Activated CD8-positive, alpha-beta T cell treated with anti-CD3 and anti-CD28 coated beads for 36 hours (primary cell): Measurements from ENCODE around the gene LAMP5. TPM values are rescaled to one million over a fixed set of nuclear protein-coding genes. Genes with fewer than 3 reads are reported as not detected.

Source experiments
- ATAC-seq: fragments of 200-7000 bp; cut with Tn5 transposase; one replicate; pipeline ENCODE4 v1.10.0; 2021; ENCODE audit warnings: mild to moderate bottlenecking, moderate library complexity
- CTCF ChIA-PET: fragments of 350-600 bp; sonication (Branson Sonifier 250); formaldehyde crosslinking; loops from one replicate; lab custom pipeline; 2021; ENCODE audit warnings: antibody characterized with exemption; lab: Charles Lee
- POLR2A ChIA-PET: fragments of 350-600 bp; sonication (Branson Sonifier 250); formaldehyde crosslinking; loops from one replicate; lab custom pipeline; 2021; ENCODE audit warnings: antibody characterized with exemption; lab: Charles Lee
- DNase-seq: peaks from one replicate; pipeline ENCODE4 v3.0.0-alpha.2; 2020
- H3K27ac Mint-ChIP-seq: one replicate; pipeline ENCODE4 v1.8.0; 2021; ENCODE audit warnings: mild to moderate bottlenecking, mixed read lengths
- H3K27me3 Mint-ChIP-seq: one replicate; pipeline ENCODE4 v1.8.0; 2021; ENCODE audit warnings: mixed read lengths
- H3K36me3 Mint-ChIP-seq: one replicate; pipeline ENCODE4 v1.8.0; 2021; ENCODE audit warnings: low read depth, mixed read lengths
- H3K4me1 Mint-ChIP-seq: one replicate; pipeline ENCODE4 v1.8.0; 2021; ENCODE audit warnings: low read depth, mixed read lengths
- H3K4me3 Mint-ChIP-seq: one replicate; pipeline ENCODE4 v1.8.0; 2021; ENCODE audit warnings: mild to moderate bottlenecking, moderate library complexity, mixed read lengths
- H3K9me3 Mint-ChIP-seq: one replicate; pipeline ENCODE4 v1.8.0; 2021; ENCODE audit warnings: mixed read lengths
- intact Hi-C: fragments of 100-400 bp; cut with micrococcal nuclease; formaldehyde crosslinking; loops from one replicate; pipeline ENCODE4 v1.10.0; 2022
- total RNA-seq, 2 experiments: library from RNA; stranded (reverse); gene quantifications; one replicate each; pipeline ENCODE4 v1.2.3, GENCODE V29; 2021
- TF ChIP-seq, protein P1 (sequence below): fragments of 200-600 bp; IDR thresholded peaks from one replicate; pipeline ENCODE4 v1.8.0; 2022; ENCODE audit warnings: antibody characterized with exemption, mild to moderate bottlenecking

The LAMP5 gene
- total RNA-seq, 2 experiments from 2014 or later = not detected

DNA sequence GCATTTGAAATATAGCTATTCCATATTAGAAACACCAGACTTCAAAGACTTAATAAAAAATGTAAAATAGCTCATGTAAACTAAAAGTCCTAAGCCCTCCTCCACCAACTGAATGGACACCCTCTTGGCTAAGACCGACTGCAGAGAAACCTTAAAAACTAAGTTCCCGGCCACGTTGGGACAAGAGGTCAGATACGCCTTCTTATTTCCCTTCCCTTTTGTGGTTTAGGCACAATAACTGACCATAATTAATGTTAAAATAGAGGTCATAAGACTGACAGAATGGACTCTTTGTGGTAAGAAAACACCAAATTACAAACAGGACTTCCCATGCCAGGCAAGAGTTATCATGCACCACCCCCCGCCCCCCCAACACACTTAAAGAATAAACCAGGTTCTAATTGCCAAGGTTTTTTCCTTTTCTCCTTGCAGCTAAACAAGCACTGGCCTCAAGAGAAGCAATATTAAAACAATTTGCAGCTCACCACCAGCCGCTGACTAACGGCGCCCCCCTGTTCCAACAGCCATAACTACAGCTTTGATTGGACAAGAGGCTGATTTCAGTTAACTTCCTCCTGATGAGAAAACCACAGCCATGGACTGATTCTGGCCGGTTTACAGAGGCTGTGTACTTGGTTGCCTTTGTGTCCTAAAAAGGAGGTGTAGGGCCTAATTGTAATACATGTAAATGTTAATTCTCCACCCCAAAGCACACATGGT, 10.7 kb upstream of the LAMP5 start:
- ATAC-seq (no peak), DNase-seq (no peak)
- Mint-ChIP-seq H3K27ac (no peak overlapping the region), H3K9me3 (no peaks in the 10 kb centered on the region), H3K36me3 (no peaks in the 10 kb centered on the region), H3K4me3 (no peak overlapping the region), H3K27me3 (peaks cover 24% of the 10 kb centered on the region), H3K4me1 (no peaks in the 10 kb centered on the region)
- intact Hi-C loops = no loop called here
- POLR2A ChIA-PET = no interaction called here
- CTCF ChIA-PET = interaction anchor here (0.7 to 2.0 kb wide), 2 partner anchors 96 to 256 kb away, joined by 3 to 4 read pairs; no protein-coding TSS in a partner anchor
- TF ChIP-seq, protein P1, sequence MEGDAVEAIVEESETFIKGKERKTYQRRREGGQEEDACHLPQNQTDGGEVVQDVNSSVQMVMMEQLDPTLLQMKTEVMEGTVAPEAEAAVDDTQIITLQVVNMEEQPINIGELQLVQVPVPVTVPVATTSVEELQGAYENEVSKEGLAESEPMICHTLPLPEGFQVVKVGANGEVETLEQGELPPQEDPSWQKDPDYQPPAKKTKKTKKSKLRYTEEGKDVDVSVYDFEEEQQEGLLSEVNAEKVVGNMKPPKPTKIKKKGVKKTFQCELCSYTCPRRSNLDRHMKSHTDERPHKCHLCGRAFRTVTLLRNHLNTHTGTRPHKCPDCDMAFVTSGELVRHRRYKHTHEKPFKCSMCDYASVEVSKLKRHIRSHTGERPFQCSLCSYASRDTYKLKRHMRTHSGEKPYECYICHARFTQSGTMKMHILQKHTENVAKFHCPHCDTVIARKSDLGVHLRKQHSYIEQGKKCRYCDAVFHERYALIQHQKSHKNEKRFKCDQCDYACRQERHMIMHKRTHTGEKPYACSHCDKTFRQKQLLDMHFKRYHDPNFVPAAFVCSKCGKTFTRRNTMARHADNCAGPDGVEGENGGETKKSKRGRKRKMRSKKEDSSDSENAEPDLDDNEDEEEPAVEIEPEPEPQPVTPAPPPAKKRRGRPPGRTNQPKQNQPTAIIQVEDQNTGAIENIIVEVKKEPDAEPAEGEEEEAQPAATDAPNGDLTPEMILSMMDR = no peak

DNA sequence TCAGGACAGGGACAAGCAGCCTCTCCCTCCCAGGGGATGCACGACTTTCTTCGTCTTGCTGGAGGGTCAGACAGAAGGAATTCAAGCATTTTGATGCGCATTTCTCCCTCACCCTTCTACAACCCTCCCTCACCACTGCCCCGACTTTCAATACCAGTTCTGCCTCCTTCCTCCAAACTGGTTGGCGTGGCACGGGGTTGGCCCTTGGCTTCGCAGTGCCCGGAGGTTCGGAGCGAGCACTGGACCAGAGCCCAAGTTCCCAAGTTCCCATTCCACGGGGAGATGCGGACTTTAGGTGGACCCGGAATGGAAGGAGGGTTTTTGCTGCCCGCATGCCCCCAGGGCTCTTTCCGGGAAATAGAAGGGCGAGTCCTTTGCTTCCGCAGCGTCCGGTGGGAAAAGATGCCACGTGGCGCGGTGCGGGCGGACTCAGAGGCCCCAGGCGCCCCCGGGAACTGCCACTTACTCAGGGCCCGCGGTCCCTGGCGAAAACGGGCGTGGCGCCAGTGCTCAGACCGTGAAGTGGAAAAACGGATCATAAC, 8.0 kb upstream of the LAMP5 start:
- peaks cover 41% of the 10 kb centered on the region for H3K27me3 Mint-ChIP-seq
- ChIA-PET CTCF (no interaction called here), POLR2A (no interaction called here)
- intact Hi-C loops = no loop called here
- no peak overlapping the region for H3K4me3 Mint-ChIP-seq
- no peak for DNase-seq
- no peaks in the 10 kb centered on the region for H3K4me1 Mint-ChIP-seq
- no peak overlapping the region for H3K27ac Mint-ChIP-seq
- no peaks in the 10 kb centered on the region for H3K36me3 Mint-ChIP-seq
- no peak for ATAC-seq
- TF ChIP-seq, protein P1 = no peak
- no peaks in the 10 kb centered on the region for H3K9me3 Mint-ChIP-seq

DNA sequence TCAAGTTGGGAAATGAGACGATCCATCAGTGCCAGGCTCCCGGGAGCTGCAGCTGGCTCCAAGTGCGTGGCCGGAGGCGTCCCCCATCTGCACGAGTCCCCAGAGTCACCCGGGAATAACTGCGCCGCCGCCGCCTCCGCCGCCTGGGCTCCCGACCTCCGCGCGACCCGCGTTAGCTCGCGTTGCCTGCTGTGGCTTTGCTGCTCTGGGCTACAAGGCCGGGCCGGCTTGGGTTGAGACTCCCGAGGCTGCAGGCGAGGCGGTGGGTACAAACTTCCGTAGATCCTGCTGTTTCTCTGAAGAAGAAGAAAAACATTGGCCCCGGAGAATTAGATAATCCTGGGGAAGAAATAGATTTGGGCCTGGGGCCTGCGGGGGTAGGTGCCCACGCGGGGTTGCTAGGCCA, 7.4 kb upstream of the LAMP5 start:
- CTCF ChIA-PET = no interaction called here

DNA sequence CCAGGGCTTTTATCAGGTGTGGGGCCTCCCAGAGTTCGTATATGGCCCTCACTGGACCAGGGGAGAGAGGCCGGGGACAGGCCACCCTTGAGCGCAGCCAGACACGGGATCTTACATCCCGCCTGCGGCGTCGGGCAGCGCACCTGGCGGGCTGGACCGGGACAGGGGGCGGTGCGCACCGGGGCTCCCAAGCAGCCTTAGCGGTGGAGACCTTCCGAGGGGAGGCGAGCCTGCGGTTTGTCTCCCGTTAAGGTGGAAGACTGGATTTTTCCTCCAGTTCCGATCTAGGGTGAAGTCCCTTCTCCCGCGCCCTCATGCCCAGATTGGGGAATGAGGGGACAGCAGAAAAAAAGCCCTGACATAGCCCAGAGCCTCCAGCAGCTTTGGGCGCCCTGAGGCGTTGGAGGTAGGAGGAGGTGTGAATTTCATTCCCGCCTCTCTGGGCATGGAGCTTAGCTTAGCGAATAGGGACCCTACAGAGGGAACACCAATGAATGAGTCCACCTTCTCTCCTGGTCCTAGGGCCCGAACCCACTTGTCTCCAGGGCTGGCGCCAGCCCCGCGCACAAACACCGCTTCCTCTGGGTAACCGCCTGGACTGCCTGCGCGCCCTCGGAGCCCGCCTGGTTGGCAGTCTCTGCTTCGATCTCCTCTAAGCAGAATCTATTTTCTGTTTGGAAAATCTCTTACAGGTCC, 6.7 kb upstream of the LAMP5 start:
- Mint-ChIP-seq H3K9me3 (no peaks in the 10 kb centered on the region), H3K27ac (no peak overlapping the region)
- intact Hi-C loops = no loop called here

More for the DNA sequence above, 7.4 kb upstream of the LAMP5 start:
- ATAC-seq = no peak
- no peak overlapping the region for H3K4me3 Mint-ChIP-seq
- H3K36me3 Mint-ChIP-seq = no peaks in the 10 kb centered on the region
- TF ChIP-seq, protein P1 = no peak
- no peak overlapping the region for H3K27ac Mint-ChIP-seq
- no peak for DNase-seq
- H3K27me3 Mint-ChIP-seq = peaks cover 46% of the 10 kb centered on the region
- H3K9me3 Mint-ChIP-seq = no peaks in the 10 kb centered on the region
- intact Hi-C loops = no loop called here
- POLR2A ChIA-PET = no interaction called here
- no peaks in the 10 kb centered on the region for H3K4me1 Mint-ChIP-seq

More for the DNA sequence above, 6.7 kb upstream of the LAMP5 start:
- Mint-ChIP-seq H3K27me3 (peaks cover 51% of the 10 kb centered on the region), H3K36me3 (no peaks in the 10 kb centered on the region), H3K4me1 (no peaks in the 10 kb centered on the region), H3K4me3 (no peak overlapping the region)
- TF ChIP-seq, protein P1 = no peak
- POLR2A ChIA-PET = no interaction called here
- CTCF ChIA-PET = no interaction called here
- DNase-seq = no peak
- ATAC-seq = no peak
